Tibial nerve (tissue), 4 donors: ENCODE results near the gene NSD2. TPM values are rescaled to one million over a fixed set of nuclear protein-coding genes. Genes with fewer than 3 reads are reported as not detected.
"Not testable (repeated sequence)": the region's sequence is repeated elsewhere in the genome, so short reads cannot be mapped to it uniquely, and the experiment has no call there.

Source experiments
- DNase-seq, 2 donors: peaks; one replicate each; pipeline ENCODE4 v3.0.0-alpha.2; 2019; ENCODE audit warnings: low spot score in 2 of 2
- H3K27ac ChIP-seq, 4 donors: fragments of 200-600 bp; sonication (generic) in 3 of 4; one replicate each; pipeline ENCODE4 v1.5.1; 2017 to 2019; ENCODE audit warnings: mild to moderate bottlenecking in 1 of 4
- H3K27me3 ChIP-seq, 2 donors: fragments of 200-600 bp; sonication (generic) in 1 of 2; one replicate each; pipeline versions ENCODE4 v1.5.1 to v1.6.0; 2017 to 2019
- H3K36me3 ChIP-seq, 3 donors: fragments of 200-600 bp; sonication (generic); one replicate each; pipeline ENCODE4 v1.5.1; 2018 to 2019
- H3K4me1 ChIP-seq, 4 donors: fragments of 200-600 bp; sonication (generic) in 3 of 4; one replicate each; pipeline ENCODE4 v1.5.1; 2017 to 2019
- H3K4me3 ChIP-seq, 4 donors: fragments of 200-600 bp; sonication (generic) in 3 of 4; one replicate each; pipeline ENCODE4 v1.5.1; 2017 to 2019; ENCODE audit warnings: mild to moderate bottlenecking in 1 of 4, moderate library complexity in 1 of 4
- H3K9me3 ChIP-seq, 4 donors: fragments of 200-600 bp; sonication (generic) in 3 of 4; one replicate each; pipeline ENCODE4 v1.5.1; 2017 to 2019
- EP300 ChIP-seq, 2 donors: sonication (generic); formaldehyde crosslinking; IDR thresholded peaks; one replicate each; pipeline ENCODE4 v1.6.1; 2017; ENCODE audit warnings: antibody characterized with exemption in 2 of 2, mild to moderate bottlenecking in 1 of 2
- POLR2A ChIP-seq, 2 donors: fragments of 450-650 bp; IDR thresholded peaks; one replicate each; pipeline ENCODE4 v1.6.1; 2017; ENCODE audit warnings: antibody characterized with exemption in 2 of 2, mild to moderate bottlenecking in 2 of 2, moderate library complexity in 2 of 2
- WGBS, 2 donors: methylation state at CpG; one replicate each; pipeline ENCODE4 v1.1.5; 2018; 5-methylcytosine and 5-hydroxymethylcytosine counted together
- total RNA-seq, 4 donors: library from RNA; depleted of rRNA; stranded (reverse); fragments of >200 nt; gene quantifications; one replicate each; pipeline ENCODE4 v1.1.0, GENCODE V29; 2016
- TF ChIP-seq, protein P1 (sequence below), 5 experiments: fragments of 200-600 bp in 3 of 5; fragments of 450-650 bp in 2 of 5; sonication (generic) in 3 of 5; IDR thresholded peaks; one replicate each; pipeline ENCODE4 v1.5.1; 2016 to 2019; ENCODE audit warnings: antibody characterized with exemption in 5 of 5, mild to moderate bottlenecking in 3 of 5, moderate library complexity in 2 of 5

NSD2 gene
- total RNA-seq, 4 donors from 2014 or later = 27.2 to 45.6 (median 32.2) TPM

DNA sequence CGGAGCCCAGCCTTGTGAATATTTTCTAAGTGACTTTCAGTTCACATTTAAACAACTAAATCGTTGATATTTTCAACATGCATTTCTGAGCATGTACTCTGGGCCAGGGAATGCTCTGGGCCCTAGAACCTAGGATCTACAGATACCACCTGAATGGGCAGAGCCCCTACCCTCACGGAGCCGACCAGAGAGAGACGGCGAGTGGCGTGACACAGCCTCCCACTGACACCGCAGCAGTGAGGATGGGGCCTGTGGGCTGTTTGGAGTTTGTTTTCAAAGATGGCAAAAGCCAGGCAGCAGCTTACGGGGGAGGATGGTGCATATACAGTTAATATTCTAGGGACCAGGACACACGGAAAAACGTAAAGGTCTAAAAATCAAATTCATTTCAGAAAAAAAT is 119.9 kb downstream of the NSD2 start:
- DNase-seq = no peak
- H3K9me3 ChIP-seq = no peaks in the 10 kb centered on the region
- TF ChIP-seq, protein P1, sequence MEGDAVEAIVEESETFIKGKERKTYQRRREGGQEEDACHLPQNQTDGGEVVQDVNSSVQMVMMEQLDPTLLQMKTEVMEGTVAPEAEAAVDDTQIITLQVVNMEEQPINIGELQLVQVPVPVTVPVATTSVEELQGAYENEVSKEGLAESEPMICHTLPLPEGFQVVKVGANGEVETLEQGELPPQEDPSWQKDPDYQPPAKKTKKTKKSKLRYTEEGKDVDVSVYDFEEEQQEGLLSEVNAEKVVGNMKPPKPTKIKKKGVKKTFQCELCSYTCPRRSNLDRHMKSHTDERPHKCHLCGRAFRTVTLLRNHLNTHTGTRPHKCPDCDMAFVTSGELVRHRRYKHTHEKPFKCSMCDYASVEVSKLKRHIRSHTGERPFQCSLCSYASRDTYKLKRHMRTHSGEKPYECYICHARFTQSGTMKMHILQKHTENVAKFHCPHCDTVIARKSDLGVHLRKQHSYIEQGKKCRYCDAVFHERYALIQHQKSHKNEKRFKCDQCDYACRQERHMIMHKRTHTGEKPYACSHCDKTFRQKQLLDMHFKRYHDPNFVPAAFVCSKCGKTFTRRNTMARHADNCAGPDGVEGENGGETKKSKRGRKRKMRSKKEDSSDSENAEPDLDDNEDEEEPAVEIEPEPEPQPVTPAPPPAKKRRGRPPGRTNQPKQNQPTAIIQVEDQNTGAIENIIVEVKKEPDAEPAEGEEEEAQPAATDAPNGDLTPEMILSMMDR (IDR thresholded peaks at IDR 0.05) = no peak
- TF ChIP-seq POLR2A (IDR thresholded peaks at IDR 0.05) = no peak
- TF ChIP-seq EP300 (IDR thresholded peaks at IDR 0.05) = no peak
- H3K4me3 ChIP-seq = no peak overlapping the region
- 88 to 90% methylated on average over 11 of the region's 11 CpGs for WGBS, 2 donors
- H3K36me3 ChIP-seq = peaks cover 1 to 75% (median 22%) of the 10 kb centered on the region in 3 donors
- H3K4me1 ChIP-seq = peaks cover 0 to 10% (median 0%) of the 10 kb centered on the region in 4 donors
- no peak overlapping the region for H3K27ac ChIP-seq
- no peaks in the 10 kb centered on the region for H3K27me3 ChIP-seq

DNA sequence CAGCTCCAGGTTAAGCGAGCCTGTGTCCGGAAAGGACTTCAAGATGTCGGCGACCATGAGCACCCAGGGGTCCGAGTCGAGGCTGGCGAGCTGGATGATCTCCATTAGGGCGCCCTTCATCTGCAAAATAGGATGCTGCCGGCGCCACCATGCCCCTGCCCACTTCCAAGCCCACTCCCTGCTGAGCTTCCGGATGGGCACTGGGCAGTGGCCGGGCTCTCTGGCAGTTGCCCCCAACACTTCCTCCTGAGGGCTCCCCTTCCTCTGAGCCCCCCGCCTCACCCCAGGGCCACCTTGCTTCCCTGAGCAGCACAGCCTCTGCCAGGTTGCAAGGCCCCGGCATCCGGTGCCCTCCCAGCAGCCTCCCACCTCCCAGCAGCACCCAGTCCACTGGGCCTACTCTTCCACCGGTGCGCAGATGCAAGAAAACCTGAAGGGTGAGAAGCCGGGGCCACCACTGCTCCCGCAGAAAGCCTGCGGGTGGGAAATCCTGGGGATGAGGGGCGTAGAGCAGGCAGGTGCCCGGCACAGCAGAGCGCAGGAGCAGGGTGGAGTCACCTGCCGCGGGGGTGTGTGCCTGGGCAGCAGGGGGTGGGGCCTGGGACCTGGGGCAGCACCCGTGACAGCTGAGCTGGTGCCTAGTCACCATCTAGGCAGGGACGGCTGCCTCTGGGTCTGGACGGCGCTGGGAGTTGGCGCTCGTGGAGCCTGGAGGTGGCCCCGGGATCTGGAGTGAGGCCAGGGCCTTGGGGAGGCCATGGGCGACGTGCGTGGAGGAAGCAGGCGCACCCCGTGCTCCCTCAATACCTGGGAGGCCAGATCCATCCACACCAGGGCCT is 120.6 kb downstream of the NSD2 start:
- DNase-seq = no peak
- peaks cover 0 to 10% (median 0%) of the 10 kb centered on the region in 4 donors for H3K4me1 ChIP-seq
- H3K4me3 ChIP-seq = no peak overlapping the region
- 89 to 92% methylated on average over 31 to 36 of the region's 37 CpGs for WGBS, 2 donors
- TF ChIP-seq POLR2A (IDR thresholded peaks at IDR 0.05) (no peak), EP300 (IDR thresholded peaks at IDR 0.05) (no peak)
- TF ChIP-seq, protein P1 (IDR thresholded peaks at IDR 0.05) = no peak
- H3K27me3 ChIP-seq = no peaks in the 10 kb centered on the region
- peak overlapping the region in 1 of 4 donors; percentile 18 for H3K27ac ChIP-seq
- H3K36me3 ChIP-seq = peaks cover 0 to 74% (median 16%) of the 10 kb centered on the region in 3 donors
- peaks cover 0 to under 1% (median 0%) of the 10 kb centered on the region in 4 donors for H3K9me3 ChIP-seq

DNA sequence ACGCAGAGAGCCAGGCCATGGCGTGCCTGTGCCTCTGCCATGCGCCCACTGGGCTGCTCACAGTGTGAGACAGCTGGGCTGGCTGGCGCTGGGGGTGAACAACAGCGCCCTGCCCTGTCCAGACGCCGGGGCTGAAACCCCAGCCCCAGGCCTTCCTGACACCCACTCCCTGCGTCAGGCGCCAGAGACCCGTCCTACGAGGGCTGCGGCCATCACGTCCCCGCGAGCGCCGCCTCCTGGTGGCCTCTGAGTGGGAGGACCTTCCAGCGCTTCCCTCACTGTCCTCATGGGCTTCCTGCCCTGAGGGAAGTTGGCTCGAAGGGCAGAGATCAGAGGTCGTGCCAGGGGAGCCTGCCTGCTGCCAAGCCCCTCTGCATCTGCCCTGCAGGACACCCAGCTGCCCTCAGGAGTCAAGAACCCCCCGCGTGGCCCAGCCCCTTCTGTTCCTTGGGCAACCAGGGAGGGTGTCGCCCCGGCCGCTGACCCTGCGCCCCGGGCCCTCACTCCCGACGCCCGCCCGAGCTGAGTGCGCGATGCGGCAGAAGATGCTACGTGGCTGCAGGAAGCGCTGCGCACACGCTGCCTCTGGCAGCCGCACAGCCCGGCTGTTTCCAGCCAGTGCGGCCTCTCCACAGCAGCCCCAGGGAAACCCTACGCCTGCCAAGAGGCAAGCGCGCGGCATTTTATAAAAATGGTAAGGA is 121.4 kb downstream of the NSD2 start:
- Histone ChIP-seq H3K4me3 (no peak overlapping the region), H3K36me3 (peaks cover under 1 to 74% (median 8%) of the 10 kb centered on the region in 3 donors), H3K27ac (peak overlapping the region in 1 of 4 donors; percentile 18), H3K27me3 (no peaks in the 10 kb centered on the region), H3K4me1 (peaks cover 0 to 10% (median 0%) of the 10 kb centered on the region in 4 donors), H3K9me3 (peaks cover 0 to 9% (median 0%) of the 10 kb centered on the region in 4 donors)
- TF ChIP-seq POLR2A (IDR thresholded peaks at IDR 0.05) = no peak
- TF ChIP-seq, protein P1 (IDR thresholded peaks at IDR 0.05) = no peak
- TF ChIP-seq EP300 (IDR thresholded peaks at IDR 0.05) = no peak
- 64 to 72% methylated on average over 24 to 25 of the region's 45 CpGs for WGBS, 2 donors
- DNase-seq = no peak

- Histone ChIP-seq H3K36me3 (peaks cover 2 to 74% (median 3%) of the 10 kb centered on the region in 3 donors), H3K9me3 (peaks cover 0 to 13% (median 2%) of the 10 kb centered on the region in 4 donors), H3K27me3 (no peaks in the 10 kb centered on the region), H3K27ac (no peak overlapping the region), H3K4me3 (no peak overlapping the region), H3K4me1 (peaks cover 0 to 10% (median 0%) of the 10 kb centered on the region in 4 donors)
- TF ChIP-seq, protein P1 (IDR thresholded peaks at IDR 0.05) = no peak
- no peak for TF ChIP-seq EP300 (IDR thresholded peaks at IDR 0.05)
- no peak for TF ChIP-seq POLR2A (IDR thresholded peaks at IDR 0.05)
- no peak for DNase-seq
- 84 to 86% methylated on average over 19 of the region's 19 CpGs for WGBS, 2 donors
Observed at GRCh38 chr4:1993169-1993516, 122.0 kb downstream of the NSD2 start.

- H3K27ac ChIP-seq, H3K4me1 ChIP-seq, H3K4me3 ChIP-seq, H3K27me3 ChIP-seq, DNase-seq: not testable (repeated sequence)
- Histone ChIP-seq H3K36me3 (peaks cover 0 to 71% (median 2%) of the 10 kb centered on the region in 3 donors), H3K9me3 (peaks cover 0 to 13% (median 3%) of the 10 kb centered on the region in 4 donors)
- WGBS, 2 donors = 95% methylated on average over 20 of the region's 20 CpGs
Observed at GRCh38 chr4:1993718-1994516, 122.7 kb downstream of the NSD2 start.
